ENCODE data around the gene SLC48A1.
"Not testable (repeated sequence)": the region's sequence is repeated elsewhere in the genome, so short reads cannot be mapped to it uniquely, and the experiment has no call there.

Gene SLC48A1

DNA sequence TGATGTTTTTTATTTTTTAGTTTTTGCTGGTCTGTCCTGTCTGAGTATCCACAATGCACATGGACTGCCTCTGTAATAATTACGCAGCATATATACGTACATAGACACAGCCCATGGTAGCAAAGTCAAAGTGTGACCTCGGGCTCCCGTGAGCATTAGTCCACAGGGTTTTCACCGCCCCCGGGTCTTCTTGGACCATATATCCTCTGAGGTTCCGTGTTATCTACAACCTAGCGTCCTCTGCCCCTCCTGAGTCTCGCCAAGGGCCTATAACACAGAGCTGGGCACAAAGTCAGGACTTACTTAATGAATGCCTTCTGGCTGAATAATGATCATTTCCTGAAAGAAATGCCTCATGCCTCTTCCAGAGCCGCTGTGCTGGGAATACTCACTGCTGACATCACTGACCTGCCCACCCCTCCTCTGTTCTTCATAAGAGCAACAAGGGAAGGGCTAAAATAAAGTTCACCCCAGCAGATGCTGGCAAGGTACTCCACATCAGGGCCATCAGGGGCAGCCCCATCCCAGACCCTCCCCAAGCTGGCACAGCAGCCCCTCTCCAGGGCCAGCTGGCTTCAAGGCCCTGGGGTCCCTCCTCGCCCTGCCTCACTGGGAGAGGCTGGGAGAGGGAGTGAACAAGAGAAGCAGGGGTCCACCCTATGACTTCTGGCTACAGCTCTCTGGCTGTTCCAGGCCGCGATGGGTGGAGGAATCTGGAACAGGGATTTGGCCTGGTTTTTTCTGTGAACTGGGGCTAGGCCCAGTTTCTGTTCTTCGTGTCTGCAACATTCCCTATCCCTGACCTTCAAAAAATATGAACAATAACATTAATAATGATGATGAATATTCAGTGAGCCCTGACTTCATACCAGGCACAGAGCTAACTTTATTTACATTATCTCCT, 38.8 kb downstream of the SLC48A1 start:
- DNase-seq (ENCODE audit: low spot score), result no peak

DNA sequence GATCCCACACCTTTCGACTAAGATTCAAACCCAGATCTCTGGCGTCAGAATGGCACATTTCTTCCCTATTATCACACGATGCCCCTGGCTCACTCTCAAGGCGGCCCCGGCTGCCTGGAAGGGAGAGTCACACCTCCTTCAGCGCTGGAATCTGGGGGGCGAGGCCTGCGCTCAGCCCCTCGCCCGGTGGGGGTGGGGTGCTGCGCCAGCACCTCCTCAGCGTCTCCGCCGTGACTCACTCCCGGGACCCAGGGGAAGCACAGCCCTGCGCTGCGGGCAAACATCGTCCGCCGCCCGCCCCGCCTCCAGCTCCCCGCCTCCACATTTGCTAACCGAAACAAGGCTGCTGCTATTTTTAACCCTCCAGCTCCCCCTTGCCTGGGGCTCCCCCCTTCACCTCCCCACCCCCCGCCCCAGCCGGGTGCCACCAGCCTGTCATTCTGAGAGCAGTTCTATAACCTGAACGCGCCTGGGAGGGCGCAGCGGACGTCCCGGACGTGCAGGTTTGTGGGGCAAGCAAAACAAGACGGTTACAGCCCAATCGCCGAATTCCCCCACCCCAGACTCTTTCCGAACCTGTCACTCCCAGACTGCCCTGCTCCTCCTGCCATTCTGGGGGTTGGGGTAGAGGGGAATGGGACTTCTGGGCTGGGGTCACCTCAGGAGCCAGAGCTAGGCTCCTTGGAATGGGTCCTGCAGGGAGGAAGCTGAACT, 39.9 kb downstream of the SLC48A1 start:
- peak; percentile 61 for DNase-seq (ENCODE audit: low spot score)

DNA sequence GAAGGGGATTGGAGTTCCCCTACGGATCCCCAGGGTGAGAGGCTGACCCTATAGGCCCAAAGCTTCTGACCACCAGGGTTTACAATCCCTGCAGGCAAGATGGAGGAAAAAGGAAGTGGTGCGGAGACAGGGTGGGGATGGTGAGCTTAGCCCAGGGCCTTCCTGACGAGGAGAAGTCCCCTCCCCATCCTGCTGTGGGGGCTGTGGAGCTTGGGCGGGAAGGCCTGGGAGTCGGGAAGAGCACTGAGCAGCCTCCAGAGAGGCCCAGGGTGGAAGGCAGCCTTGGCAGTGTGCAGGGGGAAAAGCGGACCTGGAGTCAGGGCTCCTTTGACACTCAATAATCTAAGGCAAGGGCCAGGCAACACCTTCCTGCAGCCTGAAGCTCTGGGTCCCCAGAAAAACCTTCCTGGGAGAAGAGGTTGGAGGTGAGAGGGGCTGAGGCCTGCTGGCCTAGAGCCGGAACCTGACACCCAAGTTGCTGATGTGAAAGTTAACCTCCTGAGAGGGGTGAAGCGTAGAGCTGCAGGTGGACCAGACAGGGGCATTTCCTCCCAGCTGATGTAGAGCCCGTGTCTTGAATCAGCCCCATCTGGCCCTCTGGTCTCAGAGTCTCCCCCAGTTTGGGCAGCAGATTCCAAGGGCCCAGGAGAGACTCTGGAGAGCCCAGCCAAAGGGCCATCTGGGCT, 40.6 kb downstream of the SLC48A1 start:
- no peak for DNase-seq (ENCODE audit: low spot score)

DNA sequence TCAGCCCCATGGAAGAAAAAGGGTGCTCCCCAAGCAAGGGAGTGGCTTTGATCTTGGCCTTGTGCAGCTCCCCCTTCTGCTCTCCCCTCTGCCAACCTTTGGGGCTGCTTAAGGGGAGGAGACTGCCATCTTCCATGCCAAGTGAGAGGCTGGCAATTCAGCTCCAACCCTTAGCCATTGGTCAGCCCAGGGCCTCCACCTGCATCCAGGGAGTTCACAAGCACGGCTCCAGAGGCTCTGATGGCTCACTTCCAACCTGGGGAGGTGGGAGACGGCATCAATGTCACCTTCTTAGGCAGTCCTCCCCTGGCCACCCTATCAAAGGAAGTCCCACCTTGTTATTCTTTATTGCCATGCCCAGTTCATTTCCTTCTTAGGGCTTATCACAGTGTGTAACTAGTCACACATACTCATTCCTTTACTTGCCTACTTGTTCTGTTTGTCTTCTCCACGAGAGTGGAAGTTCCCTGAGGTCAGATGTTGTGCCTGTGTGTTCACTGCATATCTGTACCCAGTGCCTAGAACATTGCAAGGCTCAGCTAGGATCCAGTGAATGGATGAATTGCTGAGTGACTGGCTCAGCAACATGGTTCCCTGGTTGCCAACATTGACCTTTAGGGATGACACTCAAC, 41.6 kb downstream of the SLC48A1 start:
- no peak for DNase-seq (ENCODE audit: low spot score)

DNA sequence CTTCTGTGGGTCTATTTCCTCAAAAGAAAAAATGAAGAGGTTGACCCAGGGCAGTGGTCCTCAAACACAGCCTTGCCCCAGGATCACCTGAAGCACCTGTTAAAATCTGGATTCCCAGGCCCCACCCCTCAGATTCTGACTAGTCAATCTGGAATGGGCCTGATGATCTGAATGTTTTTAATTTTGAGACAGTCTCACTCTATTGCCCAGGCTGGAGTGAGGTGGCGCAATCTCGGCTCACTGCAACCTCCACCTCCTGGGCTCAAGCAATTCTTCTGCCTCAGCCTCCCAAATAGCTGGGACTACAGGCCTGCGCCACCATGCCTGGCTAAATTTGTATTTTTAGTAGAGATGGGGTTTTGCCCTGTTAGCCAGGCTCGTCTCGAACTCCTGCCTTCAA, 42.4 kb downstream of the SLC48A1 start:
- not testable (repeated sequence) for DNase-seq (ENCODE audit: low spot score)

DNA sequence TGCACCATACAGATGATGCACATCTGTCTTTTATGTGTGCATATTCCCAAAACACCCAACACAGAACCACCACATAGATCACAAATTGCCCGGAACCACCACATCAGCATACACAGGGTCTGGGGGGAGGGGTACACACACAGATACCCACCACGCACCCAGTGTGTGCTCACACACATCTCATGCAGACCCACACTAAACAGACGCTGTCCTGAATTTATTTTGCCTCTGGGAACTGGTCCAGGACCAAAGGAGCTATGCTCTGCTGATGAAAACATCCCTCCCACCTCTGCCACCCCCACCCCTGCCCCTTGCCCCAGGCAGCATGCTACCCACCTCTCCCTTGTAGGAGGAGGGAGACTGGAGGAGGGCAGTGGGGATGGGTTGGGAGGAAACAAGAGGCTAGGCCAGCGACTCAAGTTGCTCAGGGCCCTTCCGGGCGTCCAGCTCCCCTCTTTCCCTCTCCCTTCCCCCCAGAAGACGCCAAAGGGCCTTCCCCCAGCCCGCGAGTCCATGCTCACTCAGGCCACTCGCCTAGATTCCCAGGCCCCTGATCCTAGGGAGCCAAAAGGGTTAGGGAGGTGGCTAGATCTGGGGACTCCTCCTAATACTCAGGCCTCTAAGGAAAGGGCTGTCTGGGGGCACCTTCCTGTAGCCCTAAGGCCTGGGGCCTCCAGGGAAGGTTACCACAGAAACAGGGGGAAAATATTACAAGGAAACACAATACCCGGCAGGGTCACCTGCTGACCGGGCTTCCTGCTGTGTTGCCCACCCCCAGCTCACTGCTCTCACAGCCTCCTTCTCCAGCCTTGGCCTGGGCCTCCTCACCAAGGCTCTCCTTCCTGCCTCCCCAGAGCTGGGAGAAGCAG, 43.6 kb downstream of the SLC48A1 start:
- DNase-seq (ENCODE audit: low spot score), result no peak

DNA sequence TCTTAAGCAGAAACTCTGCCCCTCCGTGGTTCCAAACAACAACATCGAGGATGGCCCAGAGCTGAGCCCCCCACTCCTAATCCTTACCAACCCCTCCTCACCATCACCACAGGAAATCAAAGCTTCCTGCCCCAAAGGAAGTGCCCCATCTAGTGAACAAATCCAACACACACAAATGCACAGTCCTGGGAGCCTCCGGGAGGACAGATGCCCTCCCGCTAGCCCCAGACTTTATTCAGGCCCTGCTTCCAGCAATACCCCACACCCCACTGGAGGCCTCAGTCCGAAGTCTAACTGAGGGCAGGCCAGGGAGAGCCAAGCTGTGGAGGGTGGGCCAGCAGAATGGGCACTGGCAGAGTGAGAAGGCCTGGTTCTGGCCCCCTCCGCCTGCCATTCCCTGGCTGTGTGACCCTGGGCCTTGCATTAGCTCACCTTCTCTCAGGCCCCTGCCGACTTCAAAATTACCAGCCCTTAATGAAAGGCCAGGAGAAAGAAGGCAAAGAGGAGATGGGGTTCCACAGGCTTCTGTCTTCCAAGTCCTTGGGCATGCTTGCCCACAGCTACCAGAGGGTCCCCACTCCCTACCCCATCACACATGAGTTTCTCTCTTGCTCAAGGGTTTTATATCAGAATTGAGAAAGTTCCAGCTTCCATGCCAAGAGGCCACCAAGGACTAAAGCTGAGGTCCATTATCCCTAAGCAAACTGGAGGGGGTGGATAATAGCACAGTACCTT, 44.4 kb downstream of the SLC48A1 start:
- DNase-seq (ENCODE audit: low spot score), result no peak

DNA sequence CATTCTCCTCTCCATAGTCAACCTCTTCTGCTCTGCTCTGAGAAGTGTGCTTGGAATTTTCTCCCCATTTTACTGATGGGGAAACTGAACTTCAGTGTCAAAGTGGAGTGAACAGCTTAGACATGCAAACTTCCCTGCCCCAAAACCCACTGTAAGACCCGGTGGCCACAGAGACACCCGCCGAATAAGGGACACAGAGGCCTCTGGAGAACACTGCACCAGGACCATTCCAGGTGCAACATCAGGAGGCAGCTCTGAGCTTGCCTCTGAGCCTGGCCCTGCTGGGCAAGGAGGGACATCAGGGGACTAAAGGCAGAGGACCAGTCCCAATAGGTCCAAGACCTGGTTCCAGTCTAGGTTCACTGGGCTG, 45.0 kb downstream of the SLC48A1 start:
- no peak for DNase-seq (ENCODE audit: low spot score)

DNA sequence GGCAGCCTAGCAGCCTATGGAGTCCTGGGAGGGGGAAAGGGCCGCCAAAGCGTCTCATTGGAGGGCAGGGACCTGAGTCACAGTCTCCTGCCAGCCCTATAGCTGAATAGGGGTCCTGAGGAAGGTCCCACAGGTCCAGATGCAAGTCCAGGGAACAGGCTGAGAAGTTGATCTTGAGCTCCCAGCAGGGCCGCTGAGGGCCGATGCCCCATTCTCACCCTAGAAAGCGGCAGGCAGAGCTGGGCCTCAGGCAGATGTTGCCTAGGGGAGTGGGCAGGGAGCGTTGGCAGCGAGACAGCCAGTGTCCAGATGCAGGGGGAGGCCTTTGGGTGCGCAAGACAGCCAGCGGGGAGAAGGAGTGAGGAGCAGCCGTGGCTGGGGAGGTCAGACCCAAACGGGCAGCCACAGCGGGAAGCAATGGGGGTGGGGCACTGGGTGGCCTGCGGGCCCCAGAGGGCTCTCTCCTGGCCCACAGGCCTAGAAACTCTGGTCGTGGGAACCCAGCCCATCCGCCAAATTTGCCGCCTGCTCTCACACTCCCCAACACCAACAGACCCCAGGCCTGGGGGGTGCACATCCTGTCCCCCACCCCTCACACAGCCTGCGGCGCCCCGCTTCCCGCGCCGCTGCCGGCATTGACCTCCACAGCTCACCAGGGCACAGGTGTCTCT, 45.6 kb downstream of the SLC48A1 start:
- no peak for DNase-seq (ENCODE audit: low spot score)

DNA sequence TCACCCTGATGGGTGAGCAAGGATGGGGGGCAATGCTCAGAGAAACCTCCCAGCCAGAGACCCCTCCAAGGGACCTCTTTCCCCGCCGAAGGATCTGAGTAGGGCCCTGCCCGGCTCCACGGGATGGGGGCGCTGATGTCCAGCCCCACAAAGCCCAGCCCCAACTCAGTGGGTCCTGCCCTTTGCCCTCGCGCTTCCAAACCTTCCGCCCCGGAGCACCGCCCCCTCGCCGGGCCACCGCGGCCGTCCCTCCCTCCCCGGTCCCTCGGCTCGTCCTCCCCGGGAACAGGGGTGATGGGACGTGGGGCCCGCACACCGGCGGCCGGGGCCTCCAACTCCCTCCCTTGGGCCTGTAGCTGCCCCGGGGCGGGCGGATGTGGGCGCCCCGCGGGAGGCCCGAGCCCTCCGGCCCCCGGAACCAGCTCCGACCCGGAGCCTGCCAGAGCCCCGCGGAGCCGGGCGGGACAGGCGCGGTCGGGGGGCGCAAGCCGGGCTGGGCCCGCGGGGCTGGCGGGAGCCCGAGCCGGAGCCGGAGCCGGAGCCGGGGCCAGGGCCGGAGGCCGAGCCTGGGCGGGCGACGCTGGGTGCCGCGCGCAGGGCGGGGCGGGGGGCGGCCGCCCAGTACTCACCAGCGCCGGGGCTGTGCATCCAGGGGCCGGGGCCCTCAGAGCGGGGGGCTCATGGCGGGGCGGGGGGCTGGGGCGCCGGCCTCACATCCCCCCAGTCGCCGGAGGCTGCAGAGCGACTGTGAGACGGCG, 46.3 kb downstream of the SLC48A1 start:
- DNase-seq (ENCODE audit: low spot score), result no peak

DNA sequence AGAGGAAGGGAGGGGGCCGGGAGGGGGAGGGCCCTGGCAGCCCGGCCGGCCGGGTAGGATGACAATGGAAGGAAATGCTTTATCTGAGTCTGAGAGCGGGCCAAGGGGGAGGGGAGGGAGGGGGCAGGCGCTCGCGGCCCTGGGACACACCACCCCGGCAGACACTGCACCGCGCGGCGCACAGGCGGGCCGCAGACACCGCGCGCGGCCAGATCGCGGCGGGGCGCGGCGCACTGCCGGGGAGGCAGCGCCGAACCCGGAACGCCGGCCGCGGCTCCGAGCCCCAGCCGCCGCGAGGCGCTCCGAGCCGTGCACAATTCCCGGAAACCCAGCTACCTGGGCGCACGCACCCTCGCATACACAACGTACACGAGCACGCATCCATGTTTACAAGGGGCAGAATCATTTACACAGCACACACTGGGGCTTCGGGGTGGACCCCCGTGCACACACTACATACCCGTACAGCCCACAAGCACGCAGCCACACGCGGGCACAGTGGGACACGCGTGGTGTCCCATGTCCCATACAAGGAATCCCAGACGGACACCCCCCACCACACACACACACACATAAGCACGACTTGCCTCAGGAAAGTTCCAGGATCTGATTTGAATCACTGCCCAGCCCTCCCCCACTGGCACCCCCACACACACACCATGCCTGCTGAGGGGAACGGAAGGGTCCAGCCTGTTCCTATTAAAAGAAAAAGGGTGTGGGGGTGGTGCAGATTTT, 47.0 kb downstream of the SLC48A1 start, which contains the start of gene HDAC7:
TSS of gene HDAC7 (minus strand) at position 8 of the 735 bp plus-strand sequence. CDS start 118 bp downstream, outside the sequence.
- peak; percentile 82 for DNase-seq (ENCODE audit: low spot score)

DNA sequence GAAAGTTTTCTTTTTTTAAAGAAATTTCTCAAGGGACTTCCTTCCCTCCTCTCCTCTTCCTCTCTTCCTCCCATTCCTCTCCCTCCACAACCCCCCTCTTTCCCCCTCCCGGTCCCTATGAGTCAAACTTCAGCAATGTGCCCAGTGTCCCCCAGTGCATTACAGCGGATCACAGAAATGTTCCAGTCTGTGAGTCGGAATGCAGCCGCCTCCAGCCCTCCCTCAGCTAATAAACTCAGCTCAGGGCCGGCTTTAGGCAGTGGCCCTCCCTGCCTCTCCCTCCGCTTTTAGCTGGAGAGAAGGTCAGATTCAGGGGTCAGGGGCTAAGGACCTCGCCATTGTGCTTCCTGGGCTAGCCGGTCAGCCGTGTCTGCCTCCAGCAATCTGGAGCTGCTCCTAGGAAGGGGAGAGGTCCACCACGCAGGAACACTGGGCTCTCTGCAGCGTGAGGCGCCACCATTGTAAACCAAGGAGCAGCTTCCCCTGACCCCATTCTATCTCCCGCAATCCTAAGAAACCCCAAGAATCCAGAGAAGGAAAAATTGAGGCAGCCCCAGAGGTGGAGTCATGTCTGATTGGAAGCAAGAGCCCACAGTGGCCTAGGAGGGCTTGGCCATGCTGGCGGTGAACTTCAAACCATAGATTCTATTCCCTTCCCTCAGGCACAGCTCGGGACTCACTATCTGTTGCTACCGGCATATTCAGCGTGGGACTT, 47.8 kb downstream of the SLC48A1 start:
- peak; percentile 95 for DNase-seq (ENCODE audit: low spot score)

DNA sequence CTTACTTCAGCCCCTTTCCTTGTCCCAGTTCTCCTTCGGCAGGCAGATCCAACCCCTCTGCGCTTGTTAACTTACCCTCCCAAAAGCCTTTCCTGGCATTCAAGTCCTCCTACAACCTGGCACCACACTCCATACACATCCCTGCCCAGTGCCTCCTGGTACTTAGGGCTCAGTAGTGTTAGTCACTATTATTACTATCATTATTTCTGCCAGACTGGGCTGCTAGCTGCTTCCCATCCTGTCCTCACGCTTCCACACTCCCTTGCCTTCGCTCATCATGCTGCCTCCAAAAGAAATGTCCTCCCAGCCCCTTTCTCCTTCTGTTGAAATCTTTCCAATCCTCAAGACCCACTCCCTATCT, 48.3 kb downstream of the SLC48A1 start:
- DNase-seq (ENCODE audit: low spot score), result no peak

DNA sequence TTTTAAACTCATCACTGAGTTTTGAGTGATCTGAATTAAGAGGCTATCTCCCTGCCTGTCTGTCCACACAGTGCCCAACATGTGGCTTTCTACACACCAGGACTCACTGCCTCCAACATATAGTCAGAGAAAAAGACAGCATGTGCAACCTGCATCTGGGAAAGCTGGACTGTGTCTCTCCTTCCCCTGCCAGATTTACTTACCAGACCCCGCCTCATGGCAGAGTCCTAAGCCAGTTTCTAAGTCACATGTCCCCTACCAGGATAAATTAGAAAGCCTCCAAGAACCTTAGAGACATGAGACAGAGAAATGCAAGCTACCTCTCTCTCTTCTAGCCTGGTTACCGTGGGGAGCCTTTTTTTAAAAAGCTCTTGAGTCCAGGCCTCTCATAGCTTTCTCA, 49.4 kb downstream of the SLC48A1 start:
- DNase-seq (ENCODE audit: low spot score), result no peak

DNA sequence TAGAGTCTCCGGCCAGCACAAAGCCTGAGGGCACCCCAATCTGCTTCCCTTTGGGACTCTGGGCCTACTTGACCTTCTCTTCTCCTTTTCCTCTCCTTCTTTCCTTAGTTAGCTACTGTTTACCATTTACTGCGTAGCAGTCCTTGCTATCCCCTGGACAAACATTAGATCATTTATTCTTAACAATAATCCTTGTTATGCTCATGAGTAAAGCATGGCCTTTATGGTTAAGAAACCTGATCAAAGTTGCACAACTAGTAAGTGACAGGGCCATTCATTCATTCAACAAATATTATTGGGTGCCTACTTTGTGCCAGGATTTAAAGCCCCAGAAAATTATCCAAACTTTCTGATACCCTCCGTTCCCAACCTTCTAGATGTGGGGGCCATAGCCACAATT, 49.8 kb downstream of the SLC48A1 start:
- no peak for DNase-seq (ENCODE audit: low spot score)

DNA sequence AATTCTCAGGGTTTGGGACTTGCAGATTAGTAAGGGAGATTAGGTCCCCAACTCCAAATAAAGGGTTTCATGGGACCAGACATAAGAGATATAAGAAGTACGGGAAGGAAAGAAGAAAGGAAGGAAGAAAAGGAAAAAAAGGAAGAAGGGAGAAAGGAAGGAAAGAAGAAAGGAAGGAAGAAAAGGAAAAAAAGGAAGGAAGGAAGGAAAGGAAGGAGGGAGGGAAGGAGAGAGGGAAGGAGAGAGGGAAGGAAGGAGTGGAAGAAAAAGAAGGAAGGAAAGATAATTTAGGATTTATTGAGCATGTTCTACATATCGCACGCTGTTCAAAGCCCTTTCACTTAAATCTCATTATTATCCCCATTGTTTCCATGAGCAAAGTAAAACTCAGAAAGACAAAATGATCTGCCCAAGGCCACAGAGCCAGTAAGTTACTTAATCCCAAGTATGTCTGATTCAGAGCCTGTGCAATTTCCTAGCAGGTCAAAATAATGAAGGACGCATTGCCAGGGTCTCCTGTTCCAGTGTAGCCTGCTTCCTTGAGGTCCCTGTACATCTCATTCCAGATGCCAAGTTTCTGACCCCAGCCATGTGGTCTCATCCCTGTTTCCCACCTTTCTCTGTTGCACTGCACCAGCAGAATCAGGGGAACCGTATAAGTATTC, 50.5 kb downstream of the SLC48A1 start:
- DNase-seq (ENCODE audit: low spot score), result no peak

DNA sequence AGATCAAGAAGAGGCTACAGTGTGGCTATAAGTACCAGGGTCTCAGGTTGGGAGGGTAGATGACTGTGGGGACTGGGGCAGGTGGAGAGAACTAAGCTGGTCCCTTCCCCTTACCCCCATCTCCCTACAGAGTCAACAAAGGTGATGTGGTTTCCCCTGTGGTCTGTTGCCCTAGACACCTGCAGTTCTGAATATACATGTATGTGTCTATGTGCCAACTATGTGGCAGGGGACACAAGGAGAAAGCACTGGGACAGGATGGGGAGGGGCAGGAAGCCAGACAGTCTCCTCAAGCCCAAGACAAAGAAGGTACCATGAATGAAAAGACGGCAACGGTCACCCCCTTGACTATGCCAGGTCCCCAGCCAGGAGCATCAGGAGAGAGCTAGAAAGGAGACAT, 51.2 kb downstream of the SLC48A1 start:
- DNase-seq (ENCODE audit: low spot score), result no peak
